Measurements from ENCODE around the gene C11orf58.

C11orf58 gene

GRCh38 chr11:16794047-16794818, 55.8 kb downstream of the C11orf58 start:
- no peak for DNase-seq
- intact Hi-C loops (cut with DNase I) = no loop called here

- DNase-seq = peak in 1 of 42 donors; percentile 14
- intact Hi-C loops (cut with DNase I) = no loop called here
Measured at GRCh38 chr11:16795146-16795545, 56.7 kb downstream of the C11orf58 start.

GRCh38 chr11:16796311-16796710, 57.9 kb downstream of the C11orf58 start:
- intact Hi-C loops (cut with DNase I) = no loop called here

GRCh38 chr11:16797776-16798175, 59.3 kb downstream of the C11orf58 start:
- intact Hi-C loops (cut with DNase I) = no loop called here
- no peak for DNase-seq

More at GRCh38 chr11:16796311-16796710, 57.9 kb downstream of the C11orf58 start:
- DNase-seq = no peak

GRCh38 chr11:16799221-16799620, 60.8 kb downstream of the C11orf58 start:
- intact Hi-C loops (cut with DNase I) = no loop called here
- no peak for DNase-seq

GRCh38 chr11:16799890-16800289, 61.4 kb downstream of the C11orf58 start:
- no peak for DNase-seq
- intact Hi-C loops (cut with DNase I) = no loop called here

GRCh38 chr11:16800382-16800781, 61.9 kb downstream of the C11orf58 start:
- no peak for DNase-seq
- intact Hi-C loops (cut with DNase I) = no loop called here

- intact Hi-C loops (cut with DNase I) = no loop called here
- no peak for DNase-seq
Measured at GRCh38 chr11:16801288-16801980, 63.0 kb downstream of the C11orf58 start.

- intact Hi-C loops (cut with DNase I) = no loop called here
- no peak for DNase-seq
Measured at GRCh38 chr11:16804104-16804947, 65.9 kb downstream of the C11orf58 start.

- intact Hi-C loops (cut with DNase I) = no loop called here
- DNase-seq = no peak
Measured at GRCh38 chr11:16805938-16806337, 67.5 kb downstream of the C11orf58 start.

GRCh38 chr11:16806791-16807190, 68.3 kb downstream of the C11orf58 start:
- peak in 21 of 42 donors; percentile 11 to 77 (median 49) for DNase-seq
- intact Hi-C loops (cut with DNase I) = no loop called here

- intact Hi-C loops (cut with DNase I) = no loop called here
- no peak for DNase-seq
Measured at GRCh38 chr11:16807306-16807705, 68.9 kb downstream of the C11orf58 start.
